ENCODE results near the gene USP17L21.
"Not testable (repeated sequence)": the region's sequence is repeated elsewhere in the genome, so short reads cannot be mapped to it uniquely, and the experiment has no call there.

DNA sequence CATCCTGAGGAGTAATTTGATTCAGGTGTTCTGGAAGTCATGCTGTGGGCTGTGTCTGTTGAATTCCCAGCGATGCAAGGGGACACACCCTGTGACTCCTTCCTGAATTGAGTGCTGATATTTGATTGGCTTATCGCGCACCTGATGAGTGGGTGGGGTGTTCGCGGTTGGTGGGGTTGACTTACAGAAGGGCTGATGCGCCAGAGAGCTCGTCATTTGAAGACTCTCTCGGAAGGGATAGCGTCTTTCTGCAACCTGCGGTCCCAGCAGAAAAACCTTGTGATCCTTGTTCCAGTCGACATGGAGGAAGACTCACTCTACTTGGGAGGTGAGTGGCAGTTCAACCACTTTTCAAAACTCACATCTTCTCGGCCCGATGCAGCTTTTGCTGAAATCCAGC, 9.6 kb upstream of the USP17L21 start, which contains the start of gene USP17L19:
- TF ChIP-seq, protein P1, sequence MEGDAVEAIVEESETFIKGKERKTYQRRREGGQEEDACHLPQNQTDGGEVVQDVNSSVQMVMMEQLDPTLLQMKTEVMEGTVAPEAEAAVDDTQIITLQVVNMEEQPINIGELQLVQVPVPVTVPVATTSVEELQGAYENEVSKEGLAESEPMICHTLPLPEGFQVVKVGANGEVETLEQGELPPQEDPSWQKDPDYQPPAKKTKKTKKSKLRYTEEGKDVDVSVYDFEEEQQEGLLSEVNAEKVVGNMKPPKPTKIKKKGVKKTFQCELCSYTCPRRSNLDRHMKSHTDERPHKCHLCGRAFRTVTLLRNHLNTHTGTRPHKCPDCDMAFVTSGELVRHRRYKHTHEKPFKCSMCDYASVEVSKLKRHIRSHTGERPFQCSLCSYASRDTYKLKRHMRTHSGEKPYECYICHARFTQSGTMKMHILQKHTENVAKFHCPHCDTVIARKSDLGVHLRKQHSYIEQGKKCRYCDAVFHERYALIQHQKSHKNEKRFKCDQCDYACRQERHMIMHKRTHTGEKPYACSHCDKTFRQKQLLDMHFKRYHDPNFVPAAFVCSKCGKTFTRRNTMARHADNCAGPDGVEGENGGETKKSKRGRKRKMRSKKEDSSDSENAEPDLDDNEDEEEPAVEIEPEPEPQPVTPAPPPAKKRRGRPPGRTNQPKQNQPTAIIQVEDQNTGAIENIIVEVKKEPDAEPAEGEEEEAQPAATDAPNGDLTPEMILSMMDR (IDR thresholded peaks at IDR 0.05), result not testable (repeated sequence)
- not testable (repeated sequence) for TF ChIP-seq POLR2A (IDR thresholded peaks at IDR 0.05)

Data from uterus (tissue), 2 donors.